ES-I3 (cell line): ENCODE measurements around the gene GLTPD2.

ENCODE experiments used
- H3K36me3 ChIP-seq: 2 replicates; pipeline ENCODE4 v1.6.1; 2013; ENCODE audit warnings: mild to moderate bottlenecking, low read length, control low read depth, moderate library complexity; ENCODE audit not compliant: insufficient read depth
- H3K4me1 ChIP-seq: 2 replicates; pipeline ENCODE4 v1.6.1; 2013; ENCODE audit warnings: mild to moderate bottlenecking, control low read depth, low read length; ENCODE audit not compliant: insufficient read depth
- H3K9ac ChIP-seq: 2 replicates; pipeline ENCODE4 v1.6.1; 2013; ENCODE audit warnings: low read depth, mild to moderate bottlenecking, low read length, moderate library complexity
- H3K9me3 ChIP-seq: 2 replicates; pipeline ENCODE4 v1.6.1; 2013; ENCODE audit warnings: mild to moderate bottlenecking, low read length, moderate library complexity; ENCODE audit not compliant: control insufficient read depth, insufficient read depth

Gene GLTPD2

DNA sequence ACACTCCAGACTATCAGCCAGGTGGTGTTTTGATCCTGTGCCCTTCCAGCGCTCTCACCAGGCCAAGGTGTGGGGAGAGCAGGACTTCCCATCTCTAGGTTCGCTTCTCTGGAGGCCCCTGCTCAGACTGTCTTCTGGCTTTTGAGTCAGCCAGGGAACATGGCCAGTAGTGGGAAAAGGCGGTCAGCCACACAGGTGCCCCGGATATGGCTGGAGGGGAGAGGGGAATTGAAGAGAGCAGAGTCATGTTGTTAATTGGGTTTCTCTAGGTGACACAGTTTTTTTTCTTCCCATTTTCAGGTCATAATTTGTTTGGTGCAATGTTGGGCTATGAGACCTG lies 45.9 kb downstream of the GLTPD2 start:
- Histone ChIP-seq H3K9ac (peak overlapping the region; percentile 80; the same call in 1 of the 2 replicates), H3K4me1 (peaks cover 12% of the 10 kb centered on the region), H3K9me3 (no peaks in the 10 kb centered on the region), H3K36me3 (peaks cover 7% of the 10 kb centered on the region; the same call in 1 of the 2 replicates)

DNA sequence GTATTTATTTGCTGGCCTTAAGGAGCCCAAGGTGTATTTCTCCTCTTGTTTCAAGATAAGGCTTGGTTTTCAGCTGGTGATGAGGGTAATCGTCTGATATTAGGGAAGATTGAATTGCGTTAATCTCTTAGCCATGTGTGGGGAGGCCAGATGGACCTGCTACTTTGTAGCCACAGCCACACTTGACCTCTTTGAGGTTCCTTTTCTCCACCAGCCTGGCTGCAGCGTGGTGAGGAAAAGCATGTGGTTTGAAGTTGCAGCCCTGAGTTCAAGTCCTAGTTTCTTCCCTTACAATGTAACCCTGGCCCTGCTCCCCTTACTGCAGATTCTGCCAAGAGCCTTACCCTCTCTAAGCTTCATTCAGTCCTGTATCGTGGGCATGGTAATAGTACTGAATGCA lies 47.5 kb downstream of the GLTPD2 start:
- peaks cover 20% of the 10 kb centered on the region for H3K4me1 ChIP-seq
- H3K9me3 ChIP-seq, result no peaks in the 10 kb centered on the region
- peaks cover 7% of the 10 kb centered on the region; the same call in 1 of the 2 replicates for H3K36me3 ChIP-seq
- no peak overlapping the region for H3K9ac ChIP-seq

DNA sequence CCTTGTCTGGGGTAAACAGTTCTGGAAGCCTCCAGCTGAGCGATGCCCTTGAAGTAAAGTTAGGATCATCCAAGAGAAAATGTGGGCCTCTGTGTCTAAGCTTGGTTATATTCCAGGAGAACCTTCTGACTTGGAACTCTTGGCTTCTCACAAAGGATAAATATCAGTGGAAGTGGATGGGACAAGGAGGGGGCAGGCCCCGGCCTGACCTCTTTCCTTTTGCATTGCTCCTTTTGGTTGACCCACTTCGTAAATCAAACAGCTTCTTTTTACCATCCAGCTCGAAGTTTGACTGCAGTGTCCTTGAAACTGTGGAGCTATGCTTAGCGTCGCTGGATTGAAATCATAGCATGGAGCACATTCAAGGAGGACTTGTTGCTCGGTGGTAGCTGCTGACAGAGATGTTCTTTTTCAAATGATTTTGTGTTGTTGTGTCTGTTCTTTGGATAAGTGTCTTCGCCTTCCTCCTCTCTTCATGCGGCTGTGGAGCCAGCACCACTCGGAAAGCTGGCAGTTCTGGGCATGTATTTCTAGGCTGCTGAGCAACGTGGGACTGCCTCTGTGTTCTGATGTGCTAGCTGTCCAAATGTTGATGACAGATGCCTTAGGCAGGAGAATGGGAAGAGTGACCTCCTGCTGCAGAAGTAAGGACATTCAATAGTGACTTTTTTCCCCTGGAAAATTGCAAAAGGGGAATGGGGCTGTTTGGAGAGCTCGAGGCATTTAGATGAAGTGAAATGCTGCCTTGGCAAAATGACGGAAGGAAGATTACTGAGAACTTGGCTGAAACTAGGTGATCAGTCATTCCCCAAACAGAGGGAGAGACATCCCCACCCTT lies 48.9 kb downstream of the GLTPD2 start:
- Histone ChIP-seq H3K9ac (no peak overlapping the region), H3K4me1 (peaks cover 20% of the 10 kb centered on the region)

DNA sequence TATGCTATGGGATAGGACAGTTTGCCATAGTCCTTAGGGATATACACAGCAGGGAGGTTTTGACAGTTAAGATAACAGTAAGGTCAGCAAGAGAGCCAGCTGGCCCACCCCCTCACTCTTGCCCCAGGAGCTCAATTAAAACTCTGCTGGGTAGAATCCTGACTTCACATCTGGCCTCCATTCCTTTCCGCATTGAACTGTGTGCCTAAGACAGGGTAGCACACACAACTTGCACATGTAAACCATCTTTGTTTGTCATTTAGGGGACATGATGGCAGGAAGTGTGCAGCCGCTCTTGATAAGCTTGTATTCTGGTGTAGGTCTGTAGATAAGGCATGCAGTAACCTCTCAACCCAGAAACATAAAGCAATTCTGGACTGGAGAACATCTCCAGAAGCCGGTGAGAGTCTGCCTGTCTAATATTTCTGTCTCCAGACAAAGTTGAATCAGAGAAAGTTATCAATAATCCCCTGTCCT lies 49.6 kb downstream of the GLTPD2 start:
- Histone ChIP-seq H3K36me3 (peaks cover 7% of the 10 kb centered on the region; the same call in 1 of the 2 replicates), H3K4me1 (peaks cover 20% of the 10 kb centered on the region), H3K9me3 (no peaks in the 10 kb centered on the region), H3K9ac (no peak overlapping the region)

More for the DNA sequence above, 48.9 kb downstream of the GLTPD2 start:
- H3K9me3 ChIP-seq, result no peaks in the 10 kb centered on the region
- H3K36me3 ChIP-seq, result peaks cover 7% of the 10 kb centered on the region; the same call in 1 of the 2 replicates

DNA sequence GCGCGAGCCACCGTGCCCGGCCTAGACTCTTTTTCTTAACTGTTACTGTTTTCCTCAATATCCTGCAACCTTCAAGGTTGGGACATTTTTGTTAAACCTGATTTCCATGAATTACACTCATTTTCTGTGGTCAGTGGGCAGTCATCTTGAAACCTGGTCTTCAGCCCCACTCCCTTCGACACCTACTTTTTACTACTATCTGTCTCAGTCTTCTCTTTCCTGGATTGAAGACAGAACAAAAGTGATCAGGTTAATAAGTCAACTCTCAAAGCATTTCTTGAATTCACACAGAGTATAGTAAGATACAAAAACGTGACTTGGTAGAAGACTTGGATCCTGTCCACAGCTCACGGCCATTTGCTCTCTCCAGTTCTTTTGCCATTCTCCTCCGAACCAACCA lies 50.5 kb downstream of the GLTPD2 start:
- H3K36me3 ChIP-seq, result peaks cover 7% of the 10 kb centered on the region; the same call in 1 of the 2 replicates
- no peak overlapping the region for H3K9ac ChIP-seq
- H3K4me1 ChIP-seq, result peaks cover 19% of the 10 kb centered on the region
- no peaks in the 10 kb centered on the region for H3K9me3 ChIP-seq
